GM08714 (cell line): ENCODE data around the gene ADGRF5.

Source experiments
- H3K4me3 ChIP-seq: fragments of 200-500 bp; sonication (Bioruptor generic); 2 replicates; pipeline ENCODE4 v1.5.1; 2014; ENCODE audit warnings: mild to moderate bottlenecking, low read length, inconsistent platforms
- ZNF274 ChIP-seq: IDR thresholded peaks from 2 replicates; pipeline ENCODE4 v1.6.1; 2012; ENCODE audit warnings: mild to moderate bottlenecking, low read depth, low read length

ADGRF5 gene

DNA sequence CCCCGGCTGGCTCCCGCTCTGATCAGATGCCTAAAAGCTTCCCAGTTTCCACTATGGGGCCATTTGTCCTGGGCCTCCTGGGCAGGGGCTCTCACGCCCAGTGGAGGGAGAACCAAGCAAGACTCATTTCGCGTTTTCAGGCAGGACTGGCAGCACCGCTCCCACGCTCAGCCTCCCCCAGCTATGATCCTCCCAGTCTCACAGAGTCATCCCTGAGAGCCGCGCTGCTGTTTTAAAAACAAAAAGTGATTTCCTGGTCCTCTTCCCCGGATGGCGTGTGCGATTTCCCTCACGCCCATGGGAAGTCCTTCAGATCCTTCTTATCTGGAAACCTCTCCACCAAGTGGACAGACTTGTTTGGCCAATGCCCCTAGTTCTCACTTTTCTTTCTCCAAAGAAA is at the start of gene ADGRF5:
Gene ADGRF5, minus strand, starts transcription at position 208 of the 400 bp plus-strand sequence. CDS start 15,176 bp downstream, outside the sequence.
- no peak within 1 kb of the TSS for H3K4me3 ChIP-seq
- no peak for TF ChIP-seq ZNF274

- no peak for TF ChIP-seq ZNF274
These were observed 47.5 kb upstream of the ADGRF5 start for GRCh38 chr6:46969206-46969605.

DNA sequence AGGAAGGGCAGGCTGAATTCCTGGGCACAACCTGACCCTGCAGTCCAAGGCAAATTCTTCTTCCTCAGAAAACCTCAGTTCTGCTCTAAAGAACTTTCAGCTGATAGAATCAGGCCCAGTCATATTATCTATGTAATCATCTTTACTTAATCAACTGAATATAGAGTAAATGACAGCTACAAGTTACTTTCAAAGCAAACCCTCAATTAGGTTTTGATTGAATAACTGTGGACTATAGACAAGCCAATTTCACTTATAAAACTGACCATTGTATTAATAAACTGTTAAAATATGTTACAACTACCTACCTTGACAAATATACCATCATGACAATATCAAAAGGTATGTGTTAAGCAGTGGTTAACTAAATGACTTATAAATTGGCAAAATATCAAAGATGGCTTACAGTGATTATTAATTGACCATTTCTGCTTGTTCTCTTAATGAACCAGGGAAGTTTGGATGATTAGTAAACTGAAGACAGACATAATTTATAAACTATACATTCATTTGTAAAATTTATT is 46.1 kb upstream of the ADGRF5 start:
- no peak for TF ChIP-seq ZNF274
- H3K4me3 ChIP-seq: no peak overlapping the region

More at GRCh38 chr6:46969206-46969605, 47.5 kb upstream of the ADGRF5 start:
- H3K4me3 ChIP-seq: no peak overlapping the region

DNA sequence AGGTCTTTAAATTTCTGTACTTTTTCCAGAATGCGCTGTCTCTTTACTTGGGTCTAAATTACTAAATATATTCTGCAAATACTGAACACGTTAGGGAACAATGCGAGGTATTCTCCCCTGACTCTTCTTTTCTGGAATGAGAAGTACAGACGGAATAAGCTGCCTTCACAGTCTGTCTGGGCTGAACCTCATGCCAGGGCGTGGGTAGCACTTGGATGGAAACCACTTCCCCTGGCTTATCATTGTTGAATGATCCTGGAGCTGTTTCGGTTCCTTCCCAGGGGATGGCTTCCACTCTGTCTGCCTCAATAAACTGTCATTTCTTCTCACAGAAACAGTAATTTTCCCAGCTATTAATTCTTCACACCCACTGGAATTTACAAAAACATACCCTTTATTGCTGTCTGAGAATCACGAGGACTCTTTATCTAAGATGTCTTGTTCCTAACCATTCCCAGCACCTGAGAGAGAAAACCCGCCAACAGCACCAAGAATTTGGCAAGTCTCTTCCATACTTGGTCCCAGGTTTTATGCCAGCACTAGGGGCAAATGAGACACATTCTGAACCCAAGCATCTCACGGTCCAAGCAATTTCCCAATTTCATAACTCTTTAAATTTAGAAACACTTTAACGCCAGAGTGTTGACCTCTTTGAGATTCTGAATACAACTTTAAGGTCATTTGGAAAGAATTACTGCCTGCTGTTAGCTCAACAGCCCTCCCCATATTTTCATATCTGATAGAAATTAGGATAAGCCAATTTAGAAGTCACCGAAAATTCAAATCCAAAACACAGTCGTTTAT is 43.2 kb upstream of the ADGRF5 start:
- no peak for TF ChIP-seq ZNF274
- H3K4me3 ChIP-seq: no peak overlapping the region

DNA sequence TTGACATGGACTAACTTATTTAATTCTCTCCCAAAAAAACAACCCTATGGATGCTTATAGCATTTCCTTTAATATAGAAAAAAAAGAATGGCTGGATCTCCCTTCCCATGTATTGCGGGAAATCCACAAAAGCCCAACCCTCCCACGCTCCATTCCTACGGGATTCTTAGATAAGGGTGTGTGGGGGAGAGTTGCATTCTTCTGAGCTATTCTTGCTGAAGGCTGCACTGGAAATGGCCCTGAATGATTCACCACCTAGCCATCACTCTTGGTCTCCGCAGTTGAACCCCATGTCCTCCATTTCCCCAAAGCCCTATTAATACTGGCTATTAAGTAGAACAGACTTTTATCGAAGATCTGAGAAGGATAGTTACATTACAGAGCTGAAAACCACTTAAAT is 41.9 kb upstream of the ADGRF5 start:
- no peak overlapping the region for H3K4me3 ChIP-seq
- TF ChIP-seq ZNF274: no peak

DNA sequence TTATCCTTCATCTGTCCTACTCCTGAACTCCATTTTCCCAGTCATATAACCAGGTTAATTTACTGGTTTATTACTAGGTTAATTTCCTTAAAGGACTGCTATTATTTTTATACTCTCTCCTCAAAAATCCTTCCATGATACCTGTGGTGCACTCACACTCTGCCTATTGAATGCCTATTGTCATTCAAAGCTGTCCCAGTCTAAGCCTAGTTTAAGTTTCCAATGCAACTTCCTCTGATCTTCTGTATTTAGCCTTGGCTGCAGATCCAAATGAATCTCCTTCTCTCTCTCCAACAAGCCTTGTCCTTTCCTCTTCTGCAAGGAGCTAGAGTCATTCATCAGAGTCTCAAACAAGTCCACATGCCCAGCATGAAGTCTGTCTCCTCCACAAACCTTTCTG is 41.3 kb upstream of the ADGRF5 start:
- TF ChIP-seq ZNF274: no peak
- no peak overlapping the region for H3K4me3 ChIP-seq

- no peak for TF ChIP-seq ZNF274
- H3K4me3 ChIP-seq: no peak overlapping the region
These were observed 40.0 kb upstream of the ADGRF5 start for GRCh38 chr6:46961711-46962110.

GRCh38 chr6:46961232-46961631 is 39.5 kb upstream of the ADGRF5 start:
- H3K4me3 ChIP-seq: no peak overlapping the region

DNA sequence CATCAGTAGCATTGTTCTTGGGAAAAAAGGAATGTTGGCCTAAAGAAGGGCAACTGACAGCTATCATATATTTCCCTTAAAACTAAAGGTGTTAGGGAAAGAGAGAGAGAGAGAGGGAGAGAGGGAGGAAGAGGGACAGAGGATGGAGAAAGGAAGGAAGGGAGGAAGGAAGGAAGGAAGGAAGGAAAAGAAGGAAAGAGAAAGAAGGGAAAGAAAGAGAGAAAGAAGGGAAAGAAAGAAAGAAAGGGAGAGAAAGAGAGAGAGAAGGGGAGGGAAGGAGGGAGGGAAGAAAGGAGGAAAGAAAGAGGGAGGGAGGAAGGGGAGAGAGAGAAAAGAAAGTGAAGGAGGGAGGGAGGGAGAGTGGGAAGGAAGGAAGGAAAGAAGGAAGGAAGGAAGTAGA is 37.7 kb upstream of the ADGRF5 start:
- H3K4me3 ChIP-seq: no peak overlapping the region
- no peak for TF ChIP-seq ZNF274

More at GRCh38 chr6:46961232-46961631, 39.5 kb upstream of the ADGRF5 start:
- no peak for TF ChIP-seq ZNF274

- TF ChIP-seq ZNF274: no peak
- H3K4me3 ChIP-seq: no peak overlapping the region
These were observed 34.7 kb upstream of the ADGRF5 start for GRCh38 chr6:46956409-46956808.

DNA sequence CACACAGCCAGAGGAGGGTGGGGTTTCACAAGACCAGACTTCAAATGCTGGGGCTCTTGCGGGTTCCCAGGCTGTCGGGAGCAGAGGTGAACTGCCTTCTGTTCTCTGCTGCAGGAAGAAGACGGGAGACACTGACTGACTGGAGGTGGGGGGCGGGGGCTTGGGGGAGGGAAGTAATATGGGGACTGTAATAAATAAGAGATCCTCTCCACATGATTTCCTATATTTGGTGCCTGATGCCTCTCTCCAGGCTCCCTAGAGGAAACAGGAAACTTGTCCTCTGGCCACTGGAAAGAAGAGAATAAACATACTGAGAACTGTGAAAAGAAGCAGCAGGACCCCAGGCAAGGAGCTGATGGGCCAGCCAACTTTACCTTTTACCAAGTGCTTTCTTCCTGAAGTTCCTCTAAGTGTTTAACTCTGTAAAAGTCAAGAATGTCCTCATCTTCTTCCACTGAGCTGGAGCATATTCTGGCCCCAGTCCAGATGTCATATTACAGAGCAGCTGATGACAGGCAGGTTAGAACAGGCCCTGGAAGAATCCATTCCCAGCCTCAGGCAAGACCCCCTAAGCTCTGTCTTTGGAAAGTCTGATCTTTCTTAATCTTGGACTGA is 33.2 kb upstream of the ADGRF5 start:
- no peak for TF ChIP-seq ZNF274

DNA sequence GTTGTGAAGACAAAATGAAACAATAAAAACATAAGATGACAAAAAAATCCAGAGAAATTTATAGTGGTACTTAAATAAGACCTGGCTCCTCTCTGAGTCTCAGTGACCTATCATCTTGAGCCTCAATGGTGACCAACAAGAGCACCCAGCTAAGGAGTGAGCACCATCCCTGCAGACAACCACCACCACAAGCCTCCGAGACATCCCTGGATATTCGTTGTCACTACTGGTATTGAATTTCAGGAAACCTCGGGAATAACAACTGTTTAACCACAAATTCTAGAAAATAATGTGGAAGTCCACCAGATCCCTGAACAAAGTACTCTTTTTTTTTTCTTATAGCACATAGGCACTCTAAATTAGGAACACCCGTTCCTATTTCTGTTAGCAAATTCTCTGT is 32.2 kb upstream of the ADGRF5 start:
- H3K4me3 ChIP-seq: no peak overlapping the region
- no peak for TF ChIP-seq ZNF274

More for the DNA sequence above, 33.2 kb upstream of the ADGRF5 start:
- H3K4me3 ChIP-seq: no peak overlapping the region

- no peak overlapping the region for H3K4me3 ChIP-seq
- TF ChIP-seq ZNF274: no peak
These were observed 28.0 kb upstream of the ADGRF5 start for GRCh38 chr6:46949632-46950280.

DNA sequence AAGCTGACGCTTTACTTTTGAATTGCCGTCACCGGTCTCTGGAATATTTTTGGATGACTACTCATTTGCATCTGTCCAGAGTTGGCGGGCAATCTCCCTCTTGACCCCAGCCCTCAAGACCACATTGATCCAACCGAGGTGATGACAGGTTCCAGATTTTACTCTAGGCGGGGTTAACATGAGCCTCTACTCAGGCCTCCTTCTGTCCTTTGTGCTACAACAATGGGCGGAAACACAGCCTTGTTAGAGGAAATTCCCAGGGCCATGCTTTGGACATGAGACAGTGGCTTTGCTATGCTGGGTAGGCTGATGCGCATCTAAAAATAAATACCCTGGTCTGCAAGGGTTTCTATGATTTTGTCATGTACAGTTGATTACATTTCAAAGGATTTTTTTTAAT is 27.0 kb upstream of the ADGRF5 start:
- no peak for TF ChIP-seq ZNF274

GRCh38 chr6:46947497-46947896 is 25.8 kb upstream of the ADGRF5 start:
- TF ChIP-seq ZNF274: no peak

More for the DNA sequence above, 27.0 kb upstream of the ADGRF5 start:
- H3K4me3 ChIP-seq: no peak overlapping the region

More at GRCh38 chr6:46947497-46947896, 25.8 kb upstream of the ADGRF5 start:
- no peak overlapping the region for H3K4me3 ChIP-seq
